Measurements from ENCODE around the gene APOD.
"Not testable (repeated sequence)": the region's sequence is repeated elsewhere in the genome, so short reads cannot be mapped to it uniquely, and the experiment has no call there.

The APOD gene

GRCh38 chr3:195617784-195618659, 34.3 kb upstream of the APOD start:
- not testable (repeated sequence) for DNase-seq

DNA sequence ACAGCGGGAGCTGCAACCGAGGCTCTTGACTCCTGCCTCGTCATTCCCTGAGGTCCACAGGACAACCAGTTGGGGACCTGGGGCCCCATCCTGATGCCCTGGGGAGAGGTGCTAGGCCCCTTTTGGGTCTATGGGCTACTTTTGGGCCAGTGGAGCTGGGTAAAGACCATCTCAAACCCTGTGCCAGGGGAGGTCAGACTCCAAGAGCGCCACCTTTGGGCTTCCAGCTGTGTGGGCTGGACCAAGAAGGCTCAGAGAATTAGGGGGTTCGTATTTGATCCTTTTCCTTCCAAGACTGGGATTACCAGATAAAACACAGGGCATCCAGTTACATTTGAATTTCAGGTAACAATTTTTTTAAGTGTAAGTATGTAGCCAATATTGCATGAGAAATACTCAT, 33.4 kb upstream of the APOD start:
- not testable (repeated sequence) for DNase-seq

GRCh38 chr3:195616681-195617080, 32.9 kb upstream of the APOD start:
- DNase-seq: no peak

GRCh38 chr3:195615952-195616537, 32.3 kb upstream of the APOD start:
- DNase-seq: not testable (repeated sequence)

GRCh38 chr3:195614672-195615504, 31.1 kb upstream of the APOD start:
- not testable (repeated sequence) for DNase-seq

- DNase-seq: no peak
Observed at GRCh38 chr3:195613468-195614069, 29.8 kb upstream of the APOD start.

- no peak for DNase-seq
Observed at GRCh38 chr3:195612075-195612800, 28.5 kb upstream of the APOD start.

DNA sequence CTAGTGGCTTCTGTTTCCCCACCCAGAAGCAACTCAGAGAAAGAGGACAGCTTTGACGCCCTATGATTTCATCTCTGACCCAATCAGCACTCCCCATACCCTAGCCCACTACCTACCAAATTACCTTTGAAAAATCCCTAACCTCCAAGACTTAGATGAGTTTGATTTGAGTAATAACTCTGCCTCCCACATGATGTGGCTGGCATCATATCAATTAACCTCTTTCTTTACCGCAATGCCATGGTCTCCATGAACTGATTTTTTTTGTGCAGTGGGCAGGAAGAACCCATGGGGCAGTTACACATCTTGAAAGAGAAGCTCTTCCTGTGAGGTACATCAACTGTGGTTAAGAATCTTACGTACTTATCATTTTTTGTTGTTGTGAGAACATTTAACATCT, 25.5 kb upstream of the APOD start:
- DNase-seq: peak; percentile 33

- DNase-seq: not testable (repeated sequence)
Observed at GRCh38 chr3:195601785-195602184, 18.0 kb upstream of the APOD start.

DNA sequence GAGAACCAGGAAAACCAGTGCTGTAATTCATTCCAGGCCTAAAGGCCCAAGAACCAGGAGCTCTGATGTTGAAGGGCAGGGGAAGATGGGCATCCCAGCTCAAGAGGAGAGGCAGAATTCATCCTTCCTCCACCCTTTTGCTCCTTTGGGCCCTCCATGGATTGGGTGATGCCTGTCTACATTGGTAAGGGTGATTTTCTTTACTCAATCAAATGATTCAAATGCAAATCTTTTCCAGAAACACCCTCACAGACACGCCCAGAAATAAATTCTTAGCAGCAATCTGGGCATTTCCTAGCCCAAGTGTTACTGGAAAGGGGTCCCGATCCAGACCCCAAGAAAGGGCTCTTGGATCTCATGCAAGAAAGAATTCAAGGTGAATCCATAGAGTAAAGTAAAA, 17.6 kb upstream of the APOD start:
- DNase-seq: no peak

DNA sequence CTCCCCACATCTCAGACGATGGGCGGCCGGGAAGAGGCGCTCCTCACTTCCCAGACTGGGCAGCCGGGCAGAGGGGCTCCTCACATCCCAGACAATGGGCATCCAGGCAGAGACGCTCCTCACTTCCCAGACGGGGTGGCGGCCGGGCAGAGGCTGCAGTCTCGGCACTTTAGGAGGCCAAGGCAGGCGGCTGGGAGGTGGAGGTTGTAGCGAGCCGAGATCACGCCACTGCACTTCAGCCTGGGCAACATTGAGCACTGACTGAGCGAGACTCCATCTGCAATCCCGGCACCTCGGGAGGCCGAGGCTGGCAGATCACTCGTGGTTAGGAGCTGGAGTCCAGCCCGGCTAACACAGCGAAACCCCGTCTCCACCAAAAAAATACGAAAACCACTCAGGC, 16.2 kb upstream of the APOD start:
- not testable (repeated sequence) for DNase-seq

DNA sequence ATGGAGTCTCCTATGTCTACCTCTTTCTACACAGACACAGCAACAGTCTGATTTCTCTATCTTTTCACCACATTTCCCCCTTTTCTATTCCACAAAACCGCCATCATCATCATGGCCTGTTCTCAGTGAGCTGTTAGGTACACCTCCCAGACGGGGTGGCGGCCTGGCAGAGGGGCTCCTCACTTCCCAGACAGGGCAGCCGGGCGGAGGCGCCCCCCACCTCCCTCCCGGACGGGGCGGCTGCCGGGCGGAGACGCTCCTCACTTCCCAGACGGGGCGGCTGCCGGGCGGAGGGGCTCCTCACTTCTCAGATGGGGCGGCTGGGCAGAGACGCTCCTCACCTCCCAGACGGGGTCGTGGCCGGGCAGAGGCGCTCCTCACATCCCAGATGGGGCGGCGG, 15.8 kb upstream of the APOD start:
- DNase-seq: not testable (repeated sequence)

DNA sequence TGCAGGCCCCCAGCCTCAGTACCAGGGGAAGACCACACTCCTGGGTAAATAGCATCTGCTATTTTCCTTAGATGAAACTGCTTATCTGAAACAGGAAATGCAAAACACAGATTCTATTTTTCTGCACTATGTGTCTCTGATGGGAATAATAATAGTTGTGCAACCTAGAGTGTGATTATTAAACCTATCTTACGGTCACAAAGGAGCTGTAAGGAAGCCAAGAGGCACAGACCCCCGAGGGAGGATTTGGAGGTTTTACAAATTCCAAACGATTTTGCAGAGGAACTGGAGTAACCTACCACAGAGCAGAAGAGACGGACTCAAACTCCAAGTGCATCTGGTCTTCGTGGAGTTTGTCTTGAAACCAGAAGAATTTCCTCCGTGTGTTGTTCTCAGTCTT, 14.1 kb upstream of the APOD start:
- DNase-seq: no peak

GRCh38 chr3:195597229-195597628, 13.5 kb upstream of the APOD start:
- no peak for DNase-seq

DNA sequence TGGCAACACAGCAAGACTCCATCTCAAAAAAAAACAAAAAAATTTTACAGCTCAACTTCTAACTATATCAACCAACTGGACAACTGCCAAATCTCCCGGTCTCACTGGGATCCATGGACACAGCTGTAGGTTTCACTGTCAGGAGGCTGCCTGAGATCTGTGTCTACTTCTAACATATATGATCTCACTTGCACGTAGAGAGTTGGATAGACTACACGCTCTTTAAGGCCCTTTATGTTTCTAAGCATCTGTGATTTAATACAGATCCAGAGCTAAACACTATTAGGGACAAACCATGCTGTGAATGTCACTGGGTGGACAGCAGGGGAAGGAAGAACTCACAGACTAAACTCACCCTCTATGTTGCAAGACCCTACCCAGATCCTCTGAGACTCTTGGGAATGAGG, 13.0 kb upstream of the APOD start:
- no peak for DNase-seq

- no peak for DNase-seq
Observed at GRCh38 chr3:195595785-195596531, 12.2 kb upstream of the APOD start.

DNA sequence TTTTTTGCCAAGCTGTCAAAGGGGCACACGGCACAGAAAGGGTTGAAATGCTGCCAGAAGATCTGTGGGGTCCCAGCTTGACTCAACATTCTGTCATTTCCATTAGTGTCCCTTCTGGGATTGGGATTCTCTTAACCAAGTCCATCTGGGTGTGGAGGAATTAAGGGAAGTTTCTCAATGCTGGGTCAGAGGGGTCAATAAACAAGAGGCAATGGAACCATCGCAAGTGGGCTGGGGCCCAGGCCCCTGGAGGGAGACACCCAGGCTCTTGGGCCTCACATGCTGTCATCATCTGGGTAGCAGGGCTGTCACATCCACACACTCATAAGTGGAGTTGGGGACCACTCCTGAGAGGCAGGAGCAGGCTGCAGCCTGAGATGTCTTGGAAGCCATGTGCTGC, 8.1 kb upstream of the APOD start:
- no peak for DNase-seq

DNA sequence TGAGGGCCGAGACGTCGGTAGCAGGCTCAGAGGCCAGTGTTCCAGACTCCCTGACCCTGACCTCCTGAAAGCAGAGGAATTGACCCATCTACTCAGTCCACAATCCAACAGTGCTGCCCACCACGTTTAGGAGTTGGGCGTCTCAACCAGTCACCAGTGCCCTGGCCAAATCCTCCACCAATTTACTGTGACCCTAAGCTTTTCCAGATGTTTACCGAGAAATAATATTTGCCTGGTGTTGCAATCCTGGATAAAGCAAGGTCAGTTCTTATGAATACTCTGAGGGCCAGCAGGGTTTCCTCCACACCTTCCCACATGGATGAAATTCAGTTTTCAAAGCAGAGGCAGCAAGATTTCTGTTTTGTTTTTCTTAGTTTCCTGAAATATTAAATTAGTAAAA, 7.5 kb upstream of the APOD start:
- DNase-seq: no peak

DNA sequence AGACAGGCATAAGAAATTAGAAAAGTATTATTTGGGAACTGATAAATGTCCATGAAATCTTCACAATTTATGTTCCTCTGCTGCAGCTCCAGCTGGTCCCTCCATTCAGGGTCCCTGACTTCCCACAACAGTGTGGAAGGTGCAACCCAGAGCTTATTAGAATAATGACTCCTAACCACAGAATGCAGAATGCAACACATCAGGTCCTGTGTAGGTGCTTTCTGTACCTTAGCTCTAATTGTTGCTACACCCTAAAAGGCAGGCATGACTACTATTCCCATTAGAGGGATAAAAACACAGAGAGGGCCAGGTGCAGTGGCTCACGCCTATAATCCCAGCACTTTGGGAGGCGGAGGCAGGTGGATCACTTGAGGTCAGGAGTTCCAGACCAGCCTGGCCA, 6.6 kb upstream of the APOD start:
- not testable (repeated sequence) for DNase-seq

- not testable (repeated sequence) for DNase-seq
Observed at GRCh38 chr3:195589796-195590195, 6.1 kb upstream of the APOD start.

DNA sequence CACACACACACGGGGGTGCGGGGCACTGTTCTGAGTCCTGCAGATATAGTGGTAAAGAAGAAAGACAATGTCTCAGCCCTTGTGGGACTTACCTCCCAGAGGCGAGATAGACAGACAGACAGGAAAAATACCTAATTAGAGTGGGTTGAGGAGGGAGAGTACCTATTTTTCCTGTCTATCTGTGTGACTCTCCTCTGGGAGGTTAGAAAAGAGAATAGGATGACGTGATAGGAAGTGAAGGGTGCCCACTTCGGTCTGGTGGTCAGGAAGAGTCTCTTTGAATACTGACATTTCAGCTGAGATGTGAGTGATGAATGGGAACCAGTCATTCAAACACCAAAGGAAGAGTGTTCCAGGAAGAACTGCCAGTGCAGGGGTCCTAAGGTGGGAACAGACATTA, 4.1 kb upstream of the APOD start:
- DNase-seq: no peak

- DNase-seq: no peak
Observed at GRCh38 chr3:195587406-195587805, 3.7 kb upstream of the APOD start.

All from activated naive CD4-positive, alpha-beta T cell treated with Interleukin-2 at 50 U/mL for 16 hours (primary cell).